ENCODE results near the gene TNKS1BP1.

Gene TNKS1BP1

GRCh38 chr11:57251037-57251436 lies 73.7 kb downstream of the TNKS1BP1 start:
- no peak for TF ChIP-seq CTCF (IDR thresholded peaks at IDR 0.05; ENCODE audit: insufficient read depth, missing control alignments)
- FAIRE-seq (no peak), DNase-seq (ENCODE audit: insufficient read length, low spot score) (no peak)

Measured in D721Med (cell line).